GM19395 (cell line): ENCODE data around the gene THSD8.

ENCODE experiments used
- ATAC-seq: cut with Tn5 transposase; IDR thresholded peaks from one replicate; pipeline ENCODE4 v1.9.1; 2021; ENCODE audit warnings: mild to moderate bottlenecking, moderate library complexity; ENCODE audit not compliant: unreplicated experiment

The THSD8 gene

GRCh38 chr19:12847159-12848139, 45.6 kb downstream of the THSD8 start:
- peak; percentile 47 for ATAC-seq
